H1 (cell line): Measurements from ENCODE around the gene GSG1L. TPM values are rescaled to one million over a fixed set of nuclear protein-coding genes. Genes with fewer than 3 reads are reported as not detected.

ENCODE experiments used
- CTCF ChIA-PET: fragments of 300-600 bp; sonication (Branson Sonifier 250); formaldehyde crosslinking; loops from one replicate; lab custom pipeline; 2021; ENCODE audit not compliant: partially characterized antibody; lab: Charles Lee
- POLR2A ChIA-PET: fragments of 300-600 bp; sonication (Branson Sonifier 250); formaldehyde crosslinking; loops from one replicate; lab custom pipeline; 2021; ENCODE audit warnings: inconsistent platforms; ENCODE audit not compliant: partially characterized antibody; lab: Charles Lee
- DNase-seq, 2 experiments: peaks; one replicate each; pipeline versions ENCODE4 v3.0.0 to v3.0.0-alpha.2; 2010 to 2022; ENCODE audit warnings: low spot score in 2 of 2, low read depth in 1 of 2, mixed read lengths in 1 of 2
- FAIRE-seq: peaks from 2 replicates; lab custom pipeline; 2011; peaks lifted over from hg19 to GRCh38; lab: Jason Lieb, UNC
- H2AFZ ChIP-seq: 2 replicates; pipeline ENCODE4 v1.8.1; 2012; ENCODE audit warnings: low read length, inconsistent platforms
- H2AK5ac ChIP-seq: 2 replicates; pipeline ENCODE4 v1.6.1; 2013; ENCODE audit warnings: low read depth, low read length
- H2BK120ac ChIP-seq: replicated peaks from 2 replicates; pipeline ENCODE3; 2013; ENCODE audit warnings: low read depth, low read length, inconsistent platforms
- H2BK12ac ChIP-seq: 2 replicates; pipeline ENCODE4 v1.6.1; 2013; ENCODE audit warnings: low read depth, low read length
- H2BK15ac ChIP-seq: 2 replicates; pipeline ENCODE4 v1.6.1; 2013; ENCODE audit warnings: low read length
- H2BK20ac ChIP-seq: 2 replicates; pipeline ENCODE4 v1.6.1; 2013; ENCODE audit warnings: low read length
- H2BK5ac ChIP-seq: 2 replicates; pipeline ENCODE4 v1.6.1; 2013; ENCODE audit warnings: low read depth, low read length
- H3K14ac ChIP-seq: 2 replicates; pipeline ENCODE4 v1.6.1; 2013; ENCODE audit warnings: inconsistent platforms; ENCODE audit not compliant: insufficient read length
- H3K18ac ChIP-seq: 2 replicates; pipeline ENCODE4 v1.6.1; 2013; ENCODE audit warnings: low read length; ENCODE audit errors: extremely low read depth
- H3K23ac ChIP-seq: 2 replicates; pipeline ENCODE4 v1.6.1; 2013; ENCODE audit warnings: inconsistent platforms; ENCODE audit not compliant: insufficient read length
- H3K23me2 ChIP-seq: 2 replicates; pipeline ENCODE4 v1.6.1; 2013; ENCODE audit warnings: low read depth, low read length
- H3K27ac ChIP-seq: 2 replicates; pipeline ENCODE4 v1.6.1; 2011; ENCODE audit warnings: low read depth, low read length, inconsistent platforms
- H3K27me3 ChIP-seq, 4 experiments: replicated peaks in 1 of 4; 1 replicate in 1 of 4; 2 replicates in 3 of 4; pipeline versions ENCODE4 v1.6.1 to v1.8.1; 2011 to 2013; ENCODE audit warnings: low read length in 3 of 4, mild to moderate bottlenecking in 3 of 4, inconsistent platforms in 2 of 4, mixed read lengths in 2 of 4, moderate library complexity in 1 of 4; ENCODE audit not compliant: control insufficient read depth in 3 of 4, insufficient read depth in 3 of 4; ENCODE audit errors: extremely low read depth in 1 of 4
- H3K36me3 ChIP-seq, 4 experiments: 2 replicates each; pipeline versions ENCODE4 v1.6.1 to v1.8.1; 2011 to 2013; ENCODE audit warnings: mild to moderate bottlenecking in 4 of 4, low read length in 3 of 4, moderate library complexity in 2 of 4, control low read depth in 1 of 4, inconsistent platforms in 1 of 4; ENCODE audit not compliant: insufficient read depth in 4 of 4, control insufficient read depth in 2 of 4
- H3K4ac ChIP-seq: replicated peaks from 2 replicates; pipeline ENCODE3; 2013; ENCODE audit warnings: low read length, low read depth, mixed read lengths, inconsistent platforms; ENCODE audit not compliant: insufficient read length
- H3K4me1 ChIP-seq, 4 experiments: replicated peaks in 1 of 4; 1 replicate in 1 of 4; 2 replicates in 3 of 4; pipeline versions ENCODE4 v1.6.1 to v1.8.1; 2011 to 2013; ENCODE audit warnings: low read length in 3 of 4, inconsistent platforms in 2 of 4, mixed read lengths in 1 of 4; ENCODE audit not compliant: insufficient read depth in 4 of 4, control insufficient read depth in 3 of 4
- H3K4me2 ChIP-seq, 2 experiments: 2 replicates each; pipeline versions ENCODE4 v1.6.1 to v1.8.1; 2011 to 2013; ENCODE audit warnings: low read depth in 2 of 2, low read length in 2 of 2, control low read depth in 1 of 2, inconsistent platforms in 1 of 2, mild to moderate bottlenecking in 1 of 2; ENCODE audit not compliant: insufficient read depth in 1 of 2
- H3K4me3 ChIP-seq, 4 experiments: fragments of 200-600, 300-600 bp in 1 of 4; sonication (generic), shearing (Covaris generic), sonication (Bioruptor Twin) in 1 of 4; 2 replicates each; pipeline versions ENCODE4 v1.5.1 to v1.8.1; 2011 to 2016; ENCODE audit warnings: low read length in 4 of 4, low read depth in 3 of 4, control low read depth in 2 of 4, inconsistent platforms in 2 of 4, mild to moderate bottlenecking in 2 of 4, mixed read lengths in 1 of 4, moderate library complexity in 1 of 4; ENCODE audit not compliant: insufficient read depth in 2 of 4; ENCODE audit errors: extremely low read depth in 1 of 4
- H3K56ac ChIP-seq: replicated peaks from 2 replicates; pipeline ENCODE3; 2013; ENCODE audit warnings: low read depth, mild to moderate bottlenecking, mixed read lengths, low read length, inconsistent platforms; ENCODE audit not compliant: insufficient read length
- H3K79me1 ChIP-seq: 2 replicates; pipeline ENCODE4 v1.6.1; 2013; ENCODE audit warnings: low read depth, low read length, control low read depth
- H3K79me2 ChIP-seq, 2 experiments: 2 replicates each; pipeline versions ENCODE4 v1.6.1 to v1.8.1; 2012 to 2013; ENCODE audit warnings: low read length in 2 of 2, mild to moderate bottlenecking in 2 of 2, inconsistent platforms in 1 of 2; ENCODE audit not compliant: insufficient read depth in 2 of 2, control insufficient read depth in 1 of 2
- H3K9ac ChIP-seq, 4 experiments: replicated peaks in 1 of 4; 1 replicate in 1 of 4; 2 replicates in 3 of 4; pipeline versions ENCODE4 v1.6.1 to v1.8.1; 2011 to 2013; ENCODE audit warnings: low read depth in 3 of 4, low read length in 3 of 4, control low read depth in 2 of 4, mild to moderate bottlenecking in 2 of 4, moderate library complexity in 2 of 4, inconsistent platforms in 1 of 4; ENCODE audit errors: extremely low read depth in 1 of 4
- H3K9me3 ChIP-seq, 2 experiments: 2 replicates each; pipeline versions ENCODE4 v1.6.1 to v1.8.1; 2012 to 2013; ENCODE audit warnings: mild to moderate bottlenecking in 2 of 2, moderate library complexity in 2 of 2, control low read depth in 1 of 2, inconsistent platforms in 1 of 2, low read depth in 1 of 2, low read length in 1 of 2, mixed read lengths in 1 of 2; ENCODE audit not compliant: insufficient read depth in 2 of 2
- H4K20me1 ChIP-seq, 2 experiments: replicated peaks in 1 of 2; 2 replicates each; pipeline versions ENCODE3 to v1.8.1; 2011 to 2013; ENCODE audit warnings: inconsistent platforms in 2 of 2, low read length in 2 of 2, mild to moderate bottlenecking in 1 of 2; ENCODE audit not compliant: insufficient read depth in 2 of 2, control insufficient read depth in 1 of 2
- H4K5ac ChIP-seq: 2 replicates; pipeline ENCODE4 v1.6.1; 2013; ENCODE audit warnings: low read length, low read depth, mixed read lengths, inconsistent platforms; ENCODE audit not compliant: insufficient read length
- H4K8ac ChIP-seq: 2 replicates; pipeline ENCODE4 v1.8.0; 2013; ENCODE audit warnings: mild to moderate bottlenecking, moderate library complexity, low read length, inconsistent platforms; ENCODE audit not compliant: insufficient read depth; ENCODE audit errors: extremely low read depth
- H4K91ac ChIP-seq: replicated peaks from 2 replicates; pipeline ENCODE3; 2013; ENCODE audit warnings: low read length, mixed read lengths, inconsistent platforms; ENCODE audit not compliant: insufficient read length
- KDM5A ChIP-seq: fragments of 200-600 bp; IDR thresholded peaks from 2 replicates; pipeline ENCODE4 v1.7.1; 2012; ENCODE audit warnings: mild to moderate bottlenecking, low read length, inconsistent platforms, mixed read lengths
- NANOG ChIP-seq: IDR thresholded peaks from 2 replicates; pipeline ENCODE4 v1.6.1; 2011; ENCODE audit warnings: low read length, low read depth, mild to moderate bottlenecking, inconsistent platforms; ENCODE audit not compliant: insufficient read depth, poor library complexity, severe bottlenecking
- POLR2AphosphoS5 ChIP-seq: IDR thresholded peaks from 2 replicates; pipeline ENCODE4 v1.6.1; 2011; ENCODE audit warnings: low read depth, low read length
- SIRT6 ChIP-seq: IDR thresholded peaks from one replicate; pipeline ENCODE4 v1.7.1; 2012; ENCODE audit warnings: low read length, inconsistent platforms
- TEAD4 ChIP-seq: IDR thresholded peaks from 2 replicates; pipeline ENCODE4 v1.6.1; 2012; ENCODE audit warnings: low read depth, low read length, inconsistent platforms, mixed read lengths
- WGBS, 2 experiments: shearing (Covaris generic) in 1 of 2; methylation state at CpG; one replicate each; pipeline versions ENCODE4 v1.1.6 to v1.1.7; 2013 to 2015; ENCODE audit warnings: low lambda C conversion rate in 2 of 2, mixed read lengths in 2 of 2, inconsistent platforms in 1 of 2, low coverage in 1 of 2, missing lambda C conversion rate in 1 of 2; ENCODE audit not compliant: insufficient replicate concordance in 2 of 2, insufficient coverage in 1 of 2, insufficient read length in 1 of 2; ENCODE audit errors: extremely low coverage in 1 of 2, missing lambda C conversion rate in 1 of 2; 5-methylcytosine and 5-hydroxymethylcytosine counted together
- polyA plus RNA-seq, 7 experiments: library from polyadenylated mRNA; depleted of rRNA in 3 of 7; stranded (reverse) in 5 of 7; unstranded in 2 of 7; fragments of >200 nt in 5 of 7; fragments of 200-250 nt in 2 of 7; gene quantifications; 1 replicate in 5 of 7; 2 replicates in 1 of 7; 4 replicates in 1 of 7; pipeline versions ENCODE4 v1.2.1 to v1.2.3, GENCODE V29; 2011 to 2013; ENCODE audit warnings: missing spikeins in 2 of 7, mixed read lengths in 2 of 7
- total RNA-seq: library from RNA; stranded (reverse); fragmentation: NEBNext Ultra II Directional; extraction: Animal tissue kit (Norgen Biotek cat#: 25700); gene quantifications from 2 replicates; pipeline ENCODE4 v1.2.1, GENCODE V29; 2021

Gene GSG1L
- total and polyA plus RNA-seq, 2 of the 8 experiments (the other 6 are each of a cell fraction or from before 2014, with no cell fraction given): 0.71 to 1.1 TPM

DNA sequence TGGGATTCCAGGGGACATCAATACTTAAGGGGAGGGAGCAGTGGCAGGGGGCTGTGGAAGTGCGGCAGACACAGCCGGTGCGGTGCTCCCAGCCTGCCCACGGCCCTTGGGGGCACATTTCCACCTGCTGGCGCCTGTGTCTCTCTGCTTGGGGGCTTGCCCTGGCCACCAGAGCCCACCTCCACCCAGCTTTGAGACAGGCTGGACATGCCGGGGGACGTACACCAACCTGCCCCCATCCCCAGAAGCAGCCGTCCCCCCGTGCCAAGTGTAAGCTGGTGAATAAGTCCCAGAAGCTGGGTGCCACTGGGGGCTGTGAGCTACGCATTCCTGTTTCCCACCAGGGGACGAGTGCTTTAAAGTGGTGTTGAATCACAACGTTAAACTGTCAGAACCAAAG lies 172.6 kb downstream of the GSG1L start:
- peaks cover 1% of the 10 kb centered on the region; the same call in 1 of the 2 replicates for H3K23me2 ChIP-seq
- H3K79me2 ChIP-seq: no peaks in the 10 kb centered on the region
- no peak overlapping the region for H3K56ac ChIP-seq
- no peak overlapping the region for H4K5ac ChIP-seq
- TF ChIP-seq NANOG (no peak), SIRT6 (no peak), POLR2AphosphoS5 (no peak), KDM5A (no peak), TEAD4 (0 out of 2 replicates have a peak, but pooled peaks have one; percentile 15)
- no peak overlapping the region for H3K27ac ChIP-seq
- no peaks in the 10 kb centered on the region for H4K20me1 ChIP-seq
- no peak overlapping the region for H3K4me2 ChIP-seq
- no peak overlapping the region for H2BK120ac ChIP-seq
- no peak overlapping the region for H2AFZ ChIP-seq
- H4K8ac ChIP-seq: peak overlapping the region; percentile 51; the same call in 1 of the 2 replicates
- H2AK5ac ChIP-seq: no peak overlapping the region
- H3K14ac ChIP-seq: no peak overlapping the region
- DNase-seq (no peak), FAIRE-seq (no peak)
- peak overlapping the region; percentile 12; the same call in 1 of the 2 replicates for H2BK15ac ChIP-seq
- ChIA-PET CTCF (interaction anchor here (0.5 to 1.8 kb wide), 5 partner anchors 17 to 250 kb away, joined by 3 to 6 read pairs (median 3); no protein-coding TSS in a partner anchor), POLR2A (no interaction called here)
- H3K4me1 ChIP-seq: peaks cover 0 to 2% (median 0%) of the 10 kb centered on the region in 4 experiments; a peak in 2 of 7 replicates
- H2BK20ac ChIP-seq: no peak overlapping the region
- H3K4me3 ChIP-seq: no peak overlapping the region
- 80% methylated on average over 12 of the region's 12 CpGs; no CpG with 5 or more reads in 1 of the 2 experiments for WGBS, 2 experiments
- H3K4ac ChIP-seq: no peak overlapping the region
- no peaks in the 10 kb centered on the region for H3K9me3 ChIP-seq
- no peak overlapping the region for H3K23ac ChIP-seq
- no peaks in the 10 kb centered on the region for H3K79me1 ChIP-seq
- no peaks in the 10 kb centered on the region for H3K36me3 ChIP-seq
- no peak overlapping the region for H3K9ac ChIP-seq
- no peak overlapping the region for H3K18ac ChIP-seq
- no peaks in the 10 kb centered on the region; a peak in 1 of 7 replicates for H3K27me3 ChIP-seq
- no peak overlapping the region for H2BK5ac ChIP-seq
- no peak overlapping the region for H2BK12ac ChIP-seq
- no peak overlapping the region for H4K91ac ChIP-seq
